PFSK-1 (cell line): ENCODE results near the gene RNF224.

ENCODE experiments used
- FOXP2 ChIP-seq: optimal IDR thresholded peaks from 2 replicates; pipeline ENCODE3; 2011; ENCODE audit warnings: borderline replicate concordance, control low read depth, inconsistent platforms; ENCODE audit not compliant: insufficient read depth; ENCODE audit errors: extremely low read length, extremely low read depth
- POLR2AphosphoS5 ChIP-seq: IDR thresholded peaks from 2 replicates; pipeline ENCODE4 v1.6.1; 2012; ENCODE audit warnings: low read depth, mild to moderate bottlenecking, control low read depth, low read length, moderate library complexity
- TF ChIP-seq, protein P1 (sequence below), 2 experiments: IDR thresholded peaks; 2 replicates each; pipeline versions ENCODE4 v1.6.1 to v1.8.0; 2011 to 2012; ENCODE audit warnings: low read depth in 2 of 2, low read length in 2 of 2, control low read depth in 1 of 2, inconsistent platforms in 1 of 2, mild to moderate bottlenecking in 1 of 2, moderate library complexity in 1 of 2; ENCODE audit not compliant: insufficient read depth in 1 of 2

- TF ChIP-seq POLR2AphosphoS5: no peak
- TF ChIP-seq FOXP2: no peak
- TF ChIP-seq, protein P1, sequence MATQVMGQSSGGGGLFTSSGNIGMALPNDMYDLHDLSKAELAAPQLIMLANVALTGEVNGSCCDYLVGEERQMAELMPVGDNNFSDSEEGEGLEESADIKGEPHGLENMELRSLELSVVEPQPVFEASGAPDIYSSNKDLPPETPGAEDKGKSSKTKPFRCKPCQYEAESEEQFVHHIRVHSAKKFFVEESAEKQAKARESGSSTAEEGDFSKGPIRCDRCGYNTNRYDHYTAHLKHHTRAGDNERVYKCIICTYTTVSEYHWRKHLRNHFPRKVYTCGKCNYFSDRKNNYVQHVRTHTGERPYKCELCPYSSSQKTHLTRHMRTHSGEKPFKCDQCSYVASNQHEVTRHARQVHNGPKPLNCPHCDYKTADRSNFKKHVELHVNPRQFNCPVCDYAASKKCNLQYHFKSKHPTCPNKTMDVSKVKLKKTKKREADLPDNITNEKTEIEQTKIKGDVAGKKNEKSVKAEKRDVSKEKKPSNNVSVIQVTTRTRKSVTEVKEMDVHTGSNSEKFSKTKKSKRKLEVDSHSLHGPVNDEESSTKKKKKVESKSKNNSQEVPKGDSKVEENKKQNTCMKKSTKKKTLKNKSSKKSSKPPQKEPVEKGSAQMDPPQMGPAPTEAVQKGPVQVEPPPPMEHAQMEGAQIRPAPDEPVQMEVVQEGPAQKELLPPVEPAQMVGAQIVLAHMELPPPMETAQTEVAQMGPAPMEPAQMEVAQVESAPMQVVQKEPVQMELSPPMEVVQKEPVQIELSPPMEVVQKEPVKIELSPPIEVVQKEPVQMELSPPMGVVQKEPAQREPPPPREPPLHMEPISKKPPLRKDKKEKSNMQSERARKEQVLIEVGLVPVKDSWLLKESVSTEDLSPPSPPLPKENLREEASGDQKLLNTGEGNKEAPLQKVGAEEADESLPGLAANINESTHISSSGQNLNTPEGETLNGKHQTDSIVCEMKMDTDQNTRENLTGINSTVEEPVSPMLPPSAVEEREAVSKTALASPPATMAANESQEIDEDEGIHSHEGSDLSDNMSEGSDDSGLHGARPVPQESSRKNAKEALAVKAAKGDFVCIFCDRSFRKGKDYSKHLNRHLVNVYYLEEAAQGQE (IDR thresholded peaks at IDR 0.05; ENCODE audit: insufficient read depth in 1 of 2, low read depth in 2 of 2, low read length in 2 of 2): no peak
These were observed 6.2 kb upstream of the RNF224 start for GRCh38 chr9:137221095-137221505.
